Measurements from ENCODE around the gene MRPL2.
A peak's percentile ranks its signal among the peaks of the same experiment; 100 is the strongest.

Gene MRPL2

GRCh38 chr6:43020052-43020705 is 39.1 kb downstream of the MRPL2 start:
- DNase-seq (ENCODE audit: low spot score), result no peak

- no peak for DNase-seq (ENCODE audit: low spot score)
These were observed 40.1 kb downstream of the MRPL2 start for GRCh38 chr6:43019152-43019551.

GRCh38 chr6:43016943-43017334 is 42.3 kb downstream of the MRPL2 start:
- DNase-seq (ENCODE audit: low spot score), result no peak

- no peak for DNase-seq (ENCODE audit: low spot score)
These were observed 42.9 kb downstream of the MRPL2 start for GRCh38 chr6:43016176-43016942.

- no peak for DNase-seq (ENCODE audit: low spot score)
These were observed 44.8 kb downstream of the MRPL2 start for GRCh38 chr6:43014434-43014909.

GRCh38 chr6:43013843-43014433 is 45.3 kb downstream of the MRPL2 start, which contains the start of the genes KLHDC3 and MEA1:
KLHDC3 (plus strand) TSS chr6:43014249; CDS start chr6:43017193, 2,944 bp downstream.
MEA1 (minus strand) TSS chr6:43013946; CDS start chr6:43013813, 133 bp downstream.
- DNase-seq (ENCODE audit: low spot score), result peak; percentile 99

- no peak for DNase-seq (ENCODE audit: low spot score)
These were observed 46.0 kb downstream of the MRPL2 start for GRCh38 chr6:43013097-43013842.

- DNase-seq (ENCODE audit: low spot score), result no peak
These were observed 46.9 kb downstream of the MRPL2 start for GRCh38 chr6:43012364-43012763.

GRCh38 chr6:43011207-43011606 is 48.0 kb downstream of the MRPL2 start:
- no peak for DNase-seq (ENCODE audit: low spot score)

- no peak for DNase-seq (ENCODE audit: low spot score)
These were observed 50.1 kb downstream of the MRPL2 start for GRCh38 chr6:43009124-43009523.

GRCh38 chr6:43007126-43007525 is 52.1 kb downstream of the MRPL2 start:
- DNase-seq (ENCODE audit: low spot score), result no peak

GRCh38 chr6:43006251-43006650 is 53.0 kb downstream of the MRPL2 start:
- no peak for DNase-seq (ENCODE audit: low spot score)

- no peak for DNase-seq (ENCODE audit: low spot score)
These were observed 53.4 kb downstream of the MRPL2 start for GRCh38 chr6:43005844-43006243.

Data from ecto neural progenitor cell (in vitro differentiated cells).